Gastroesophageal sphincter (tissue), 3 donors: Measurements from ENCODE around the gene LSAMP.

Experiments
- CTCF ChIP-seq, 4 experiments: fragments of 200-600 bp in 2 of 4; fragments of 450-650 bp in 2 of 4; sonication (generic) in 1 of 4; IDR thresholded peaks; one replicate each; pipeline ENCODE4 v1.5.1; 2017 to 2019; ENCODE audit warnings: antibody characterized with exemption in 4 of 4, mild to moderate bottlenecking in 2 of 4, moderate library complexity in 2 of 4
- EP300 ChIP-seq: sonication (generic); formaldehyde crosslinking; IDR thresholded peaks from one replicate; pipeline ENCODE4 v1.6.1; 2017; ENCODE audit warnings: antibody characterized with exemption, mild to moderate bottlenecking
- POLR2A ChIP-seq, 2 donors: fragments of 450-650 bp; IDR thresholded peaks; one replicate each; pipeline ENCODE4 v1.6.1; 2017; ENCODE audit warnings: antibody characterized with exemption in 2 of 2, mild to moderate bottlenecking in 2 of 2, moderate library complexity in 1 of 2
- POLR2AphosphoS5 ChIP-seq: sonication (generic); formaldehyde crosslinking; IDR thresholded peaks from one replicate; pipeline ENCODE4 v1.6.1; 2017; ENCODE audit warnings: antibody characterized with exemption

DNA sequence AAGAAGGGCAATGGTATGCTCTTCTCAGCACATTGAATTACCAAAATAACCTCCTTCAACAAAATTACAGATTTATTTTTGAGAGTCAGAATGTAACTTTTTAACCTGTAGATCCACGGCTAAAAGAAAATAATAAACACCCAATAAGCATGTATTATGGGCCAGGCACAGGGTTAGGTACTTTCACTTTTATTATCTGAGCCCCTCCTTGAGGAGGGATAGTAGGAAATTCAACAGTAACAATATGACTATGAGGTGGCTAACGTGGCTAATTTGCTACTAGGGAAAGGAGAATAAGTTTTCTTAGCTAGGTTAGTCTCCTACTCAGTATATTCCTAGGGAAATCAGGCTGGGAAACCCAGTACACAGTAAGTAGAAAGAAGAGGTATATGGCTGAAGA, 515.1 kb downstream of the LSAMP start:
- no peak for TF ChIP-seq POLR2A (IDR thresholded peaks at IDR 0.05)
- TF ChIP-seq CTCF (IDR thresholded peaks at IDR 0.05), result no peak
- no peak for TF ChIP-seq POLR2AphosphoS5
- no peak for TF ChIP-seq EP300
